ENCODE data around the gene MEMO1.
"Not testable (repeated sequence)": the region's sequence is repeated elsewhere in the genome, so short reads cannot be mapped to it uniquely, and the experiment has no call there.

GRCh38 chr2:31842150-31842549 is 168.7 kb downstream of the MEMO1 start:
- TF ChIP-seq POLR2A, POLR2AphosphoS5 (IDR thresholded peaks at IDR 0.05; ENCODE audit: low read depth, low read length): not testable (repeated sequence)
